Stimulated activated CD4-positive, alpha-beta T cell treated with anti-CD3 and anti-CD28 coated beads, Interleukin-4, amount 100 ng/mL, for 48 hours (primary cell): ENCODE data around the gene FUCA1.
"Not testable (repeated sequence)": the region's sequence is repeated elsewhere in the genome, so short reads cannot be mapped to it uniquely, and the experiment has no call there.

Experiments used
- DNase-seq, 2 donors: peaks; one replicate each; pipeline ENCODE4 v3.0.0-alpha.2; 2020; ENCODE audit warnings: low read depth in 2 of 2

Gene FUCA1

GRCh38 chr1:23867895-23868556 is at the start of gene FUCA1:
Gene FUCA1, minus strand, starts transcription at chr1:23868290. Its CDS starts 4 bp downstream, at chr1:23868286.
- peak; percentile 85 to 89 for DNase-seq

- peak; percentile 18 to 32 for DNase-seq
Observed at GRCh38 chr1:23916209-23917131, 48.4 kb upstream of the FUCA1 start.

- DNase-seq = no peak
Observed at GRCh38 chr1:23915466-23915865, 47.4 kb upstream of the FUCA1 start.

GRCh38 chr1:23914921-23915320 is 46.8 kb upstream of the FUCA1 start:
- no peak for DNase-seq

GRCh38 chr1:23913212-23913880 is 45.3 kb upstream of the FUCA1 start, which contains the start of gene CNR2:
Gene CNR2, minus strand, starts transcription at chr1:23913362. Its CDS starts 37,745 bp downstream, at chr1:23875617.
- no peak for DNase-seq

- DNase-seq = no peak
Observed at GRCh38 chr1:23911921-23912320, 43.8 kb upstream of the FUCA1 start.

GRCh38 chr1:23910553-23911246 is 42.6 kb upstream of the FUCA1 start:
- no peak for DNase-seq

GRCh38 chr1:23910144-23910543 is 42.1 kb upstream of the FUCA1 start:
- DNase-seq = no peak

GRCh38 chr1:23909412-23909811 is 41.3 kb upstream of the FUCA1 start:
- no peak for DNase-seq

GRCh38 chr1:23908453-23909341 is 40.6 kb upstream of the FUCA1 start:
- peak in 1 of 2 donors; percentile 6 for DNase-seq

GRCh38 chr1:23906731-23907130 is 38.6 kb upstream of the FUCA1 start:
- no peak for DNase-seq

- no peak for DNase-seq
Observed at GRCh38 chr1:23905461-23906025, 37.5 kb upstream of the FUCA1 start.

- DNase-seq = peak; percentile 16 to 29
Observed at GRCh38 chr1:23904748-23905357, 36.8 kb upstream of the FUCA1 start.

- no peak for DNase-seq
Observed at GRCh38 chr1:23903754-23904153, 35.7 kb upstream of the FUCA1 start.

GRCh38 chr1:23902321-23903278 is 34.5 kb upstream of the FUCA1 start:
- no peak for DNase-seq

- not testable (repeated sequence) for DNase-seq
Observed at GRCh38 chr1:23900017-23900416, 31.9 kb upstream of the FUCA1 start.

- peak in 1 of 2 donors; percentile 11 for DNase-seq
Observed at GRCh38 chr1:23899070-23899469, 31.0 kb upstream of the FUCA1 start.

- no peak for DNase-seq
Observed at GRCh38 chr1:23897083-23897482, 29.0 kb upstream of the FUCA1 start.

- DNase-seq = no peak
Observed at GRCh38 chr1:23896491-23896890, 28.4 kb upstream of the FUCA1 start.
